ENCODE measurements around the gene KIN.

Gene KIN

GRCh38 chr10:7708832-7709231, 79.0 kb downstream of the KIN start:
- no peak for TF ChIP-seq CTCF (IDR thresholded peaks at IDR 0.05; ENCODE audit: low read depth, low read length, missing control alignments)
- DNase-seq: no peak
- no peaks in the 10 kb centered on the region for H3K27me3 ChIP-seq (replicated peaks)
- no peak overlapping the region for H3K27ac ChIP-seq
- in situ Hi-C loops (cut with HindIII; ENCODE audit: low pct_ligation_motif_present, low sequenced_read_pairs): no loop called here
- H3K4me3 ChIP-seq (ENCODE audit: low read depth, low read length): no peak overlapping the region
- H3K36me3 ChIP-seq (replicated peaks): no peaks in the 10 kb centered on the region

GRCh38 chr10:7707858-7708622, 79.8 kb downstream of the KIN start:
- DNase-seq: no peak
- no peak for TF ChIP-seq CTCF (IDR thresholded peaks at IDR 0.05; ENCODE audit: low read depth, low read length, missing control alignments)
- H3K27ac ChIP-seq: no peak overlapping the region
- no peak overlapping the region for H3K4me3 ChIP-seq (ENCODE audit: low read depth, low read length)
- no peaks in the 10 kb centered on the region for H3K36me3 ChIP-seq (replicated peaks)
- no peaks in the 10 kb centered on the region for H3K27me3 ChIP-seq (replicated peaks)
- in situ Hi-C loops (cut with HindIII; ENCODE audit: low pct_ligation_motif_present, low sequenced_read_pairs): no loop called here

GRCh38 chr10:7707102-7707501, 80.7 kb downstream of the KIN start:
- in situ Hi-C loops (cut with HindIII; ENCODE audit: low pct_ligation_motif_present, low sequenced_read_pairs): no loop called here
- Histone ChIP-seq H3K36me3 (replicated peaks) (no peaks in the 10 kb centered on the region), H3K4me3 (ENCODE audit: low read depth, low read length) (no peak overlapping the region), H3K27me3 (replicated peaks) (no peaks in the 10 kb centered on the region), H3K27ac (no peak overlapping the region)
- TF ChIP-seq CTCF (IDR thresholded peaks at IDR 0.05; ENCODE audit: low read depth, low read length, missing control alignments): no peak
- no peak for DNase-seq

- Histone ChIP-seq H3K27me3 (replicated peaks) (no peaks in the 10 kb centered on the region), H3K27ac (no peak overlapping the region), H3K36me3 (replicated peaks) (no peaks in the 10 kb centered on the region), H3K4me3 (ENCODE audit: low read depth, low read length) (no peak overlapping the region)
- in situ Hi-C loops (cut with HindIII; ENCODE audit: low pct_ligation_motif_present, low sequenced_read_pairs): no loop called here
- DNase-seq: no peak
- no peak for TF ChIP-seq CTCF (IDR thresholded peaks at IDR 0.05; ENCODE audit: low read depth, low read length, missing control alignments)
Observed at GRCh38 chr10:7706534-7707073, 81.2 kb downstream of the KIN start.

- DNase-seq: no peak
- in situ Hi-C loops (cut with HindIII; ENCODE audit: low pct_ligation_motif_present, low sequenced_read_pairs): no loop called here
- no peak for TF ChIP-seq CTCF (IDR thresholded peaks at IDR 0.05; ENCODE audit: low read depth, low read length, missing control alignments)
- no peaks in the 10 kb centered on the region for H3K36me3 ChIP-seq (replicated peaks)
- H3K4me3 ChIP-seq (ENCODE audit: low read depth, low read length): no peak overlapping the region
- no peaks in the 10 kb centered on the region for H3K27me3 ChIP-seq (replicated peaks)
- no peak overlapping the region for H3K27ac ChIP-seq
Observed at GRCh38 chr10:7705341-7705740, 82.5 kb downstream of the KIN start.

Data from brain microvascular endothelial cell (primary cell).